SU-DHL-6 (cell line): ENCODE measurements around the gene QPRT.

ENCODE experiments used
- H2AFZ ChIP-seq: fragments of 200-600 bp; sonication (generic); 2 replicates; pipeline ENCODE4 v1.6.1; 2014; ENCODE audit warnings: low read depth, mild to moderate bottlenecking, moderate library complexity, mixed read lengths, antibody characterized with exemption, low read length; ENCODE audit not compliant: severe bottlenecking
- H3F3A ChIP-seq: fragments of 200-600 bp; shearing (Covaris generic); 2 replicates; pipeline ENCODE4 v1.6.0; 2016; ENCODE audit warnings: antibody characterized with exemption, mild to moderate bottlenecking; ENCODE audit not compliant: insufficient read depth
- H3K27ac ChIP-seq: fragments of 200-600 bp; sonication (generic); 2 replicates; pipeline ENCODE4 v1.5.1; 2016; ENCODE audit warnings: low read depth, mild to moderate bottlenecking, low read length, moderate library complexity, mixed read lengths
- H3K27me3 ChIP-seq: fragments of 200-600 bp; sonication (generic), shearing (Covaris generic); 2 replicates; pipeline ENCODE4 v1.6.0; 2014; ENCODE audit warnings: mild to moderate bottlenecking, low read length
- H3K36me3 ChIP-seq: fragments of 200-600 bp; sonication (generic); 2 replicates; pipeline ENCODE4 v1.6.1; 2014; ENCODE audit warnings: mild to moderate bottlenecking, low read length, mixed read lengths
- H3K4me2 ChIP-seq: fragments of 300-600, 200-600 bp; shearing (Covaris generic), sonication (generic); 2 replicates; pipeline ENCODE4 v1.6.0; 2014; ENCODE audit warnings: low read length, low read depth, mild to moderate bottlenecking; ENCODE audit not compliant: poor library complexity, severe bottlenecking
- H3K4me3 ChIP-seq: fragments of 200-600 bp; sonication (generic); 2 replicates; pipeline ENCODE4 v1.5.1; 2014; ENCODE audit warnings: antibody characterized with exemption, low read length, mild to moderate bottlenecking, mixed read lengths; ENCODE audit not compliant: insufficient read depth, poor library complexity, severe bottlenecking
- H3K79me2 ChIP-seq: fragments of 200-600 bp; sonication (generic); 2 replicates; pipeline ENCODE4 v1.6.1; 2014; ENCODE audit warnings: mild to moderate bottlenecking, low read length, moderate library complexity; ENCODE audit not compliant: insufficient read depth
- H3K9ac ChIP-seq: fragments of 200-600 bp; sonication (generic); 2 replicates; pipeline ENCODE4 v1.7.0; 2014; ENCODE audit warnings: mild to moderate bottlenecking, low read length
- H3K9me2 ChIP-seq: fragments of 200-600 bp; sonication (generic); replicated peaks from 2 replicates; pipeline ENCODE4 v1.6.1; 2014; ENCODE audit warnings: low read length; ENCODE audit not compliant: insufficient read depth
- H3K9me3 ChIP-seq: fragments of 200-600 bp; sonication (generic); 2 replicates; pipeline ENCODE4 v1.6.1; 2014; ENCODE audit warnings: low read length, mixed read lengths; ENCODE audit not compliant: insufficient read depth
- H4K20me1 ChIP-seq: fragments of 200-600 bp; sonication (generic); 2 replicates; pipeline ENCODE4 v1.6.1; 2014; ENCODE audit warnings: low read depth, mild to moderate bottlenecking, antibody characterized with exemption, low read length, moderate library complexity, mixed read lengths
- CTCF ChIP-seq: fragments of 200-600 bp; sonication (generic); IDR thresholded peaks from one replicate; pipeline ENCODE4 v1.5.1; 2017; ENCODE audit warnings: antibody characterized with exemption, mild to moderate bottlenecking, low read length, moderate library complexity; ENCODE audit not compliant: insufficient read depth, poor library complexity, severe bottlenecking
- EZH2phosphoT487 ChIP-seq: fragments of 200-600 bp; sonication (generic), shearing (Covaris generic); conservative IDR thresholded peaks from 2 replicates; pipeline ENCODE4 v1.6.1; 2018; ENCODE audit warnings: mild to moderate bottlenecking, antibody characterized with exemption, low read length, moderate library complexity, mixed read lengths

Gene QPRT

DNA sequence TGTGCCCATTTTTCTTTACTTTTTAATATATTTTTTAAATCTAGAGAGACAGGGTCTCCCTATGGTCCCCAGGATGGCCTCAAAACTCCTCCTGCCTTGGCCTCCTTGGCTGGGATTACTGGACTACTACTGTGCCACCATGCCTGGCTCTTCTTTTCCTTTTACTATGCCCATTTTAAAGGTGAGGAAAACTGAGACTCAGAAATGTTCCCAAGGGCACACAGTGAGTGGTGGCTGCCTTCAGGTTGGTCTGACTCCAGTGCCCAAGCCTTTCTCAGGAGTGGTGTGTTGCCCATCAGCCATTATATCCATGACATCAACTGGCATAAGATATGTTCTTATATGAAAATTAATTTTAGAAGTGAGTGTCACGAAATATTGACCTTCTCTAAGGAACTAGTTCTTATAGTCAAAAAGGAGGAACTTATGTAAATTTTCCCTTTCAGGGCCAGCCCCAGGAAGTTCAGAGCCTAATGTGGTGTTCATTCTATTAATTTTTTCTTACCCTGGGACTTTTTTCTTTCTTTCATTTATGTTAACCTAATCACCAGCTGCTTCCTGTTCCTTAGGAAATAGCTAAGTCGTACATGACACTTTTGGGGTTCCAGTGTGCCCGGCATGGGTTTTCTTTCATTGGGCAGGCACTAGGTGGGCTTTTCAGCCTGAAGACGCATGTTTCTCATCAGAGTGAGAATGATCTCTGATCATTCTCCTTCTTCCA, 33.8 kb upstream of the QPRT start:
- H3K4me3 ChIP-seq = no peak overlapping the region
- no peak overlapping the region for H3K27ac ChIP-seq
- no peaks in the 10 kb centered on the region for H3K79me2 ChIP-seq
- peak overlapping the region; percentile 37 for H2AFZ ChIP-seq
- no peaks in the 10 kb centered on the region for H3K27me3 ChIP-seq
- TF ChIP-seq CTCF (no peak), EZH2phosphoT487 (no peak)
- no peaks in the 10 kb centered on the region for H3F3A ChIP-seq
- H3K4me2 ChIP-seq = no peak overlapping the region
- no peaks in the 10 kb centered on the region for H3K9me2 ChIP-seq
- no peaks in the 10 kb centered on the region for H3K36me3 ChIP-seq
- no peaks in the 10 kb centered on the region for H3K9me3 ChIP-seq
- H4K20me1 ChIP-seq = no peaks in the 10 kb centered on the region
- no peak overlapping the region for H3K9ac ChIP-seq

DNA sequence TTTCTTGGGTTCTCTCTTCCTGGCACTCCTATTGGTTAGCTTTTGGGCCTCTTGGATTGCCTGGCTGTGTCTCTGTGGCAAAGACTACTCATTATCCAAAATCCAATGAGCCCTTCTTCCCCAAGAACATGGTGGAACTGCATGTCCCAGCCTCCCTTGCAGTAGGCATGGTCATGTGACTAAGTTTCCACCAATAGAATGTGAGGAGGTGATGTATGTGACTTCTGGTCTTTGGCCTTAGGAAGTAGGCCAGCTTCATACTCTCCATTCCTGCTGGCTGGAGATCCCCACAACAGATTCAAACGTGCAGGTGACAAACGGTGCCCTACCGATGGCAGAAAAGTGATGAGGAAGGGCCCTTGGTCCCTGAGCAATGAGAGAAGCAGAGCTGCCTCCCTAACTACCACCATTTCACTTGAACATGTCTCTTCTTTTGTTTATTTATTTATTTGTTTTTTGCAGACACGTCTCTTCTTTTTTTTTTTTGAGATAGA, 33.2 kb upstream of the QPRT start:
- no peak overlapping the region for H3K9ac ChIP-seq
- H3K9me2 ChIP-seq = no peaks in the 10 kb centered on the region
- H3K79me2 ChIP-seq = no peaks in the 10 kb centered on the region
- no peaks in the 10 kb centered on the region for H4K20me1 ChIP-seq
- H3K36me3 ChIP-seq = no peaks in the 10 kb centered on the region
- no peak overlapping the region for H3K27ac ChIP-seq
- no peaks in the 10 kb centered on the region for H3K27me3 ChIP-seq
- H3K4me2 ChIP-seq = no peak overlapping the region
- no peak for TF ChIP-seq EZH2phosphoT487
- no peak for TF ChIP-seq CTCF
- peak overlapping the region; percentile 37 for H2AFZ ChIP-seq
- H3F3A ChIP-seq = no peaks in the 10 kb centered on the region
- H3K4me3 ChIP-seq = no peak overlapping the region
- no peaks in the 10 kb centered on the region for H3K9me3 ChIP-seq

DNA sequence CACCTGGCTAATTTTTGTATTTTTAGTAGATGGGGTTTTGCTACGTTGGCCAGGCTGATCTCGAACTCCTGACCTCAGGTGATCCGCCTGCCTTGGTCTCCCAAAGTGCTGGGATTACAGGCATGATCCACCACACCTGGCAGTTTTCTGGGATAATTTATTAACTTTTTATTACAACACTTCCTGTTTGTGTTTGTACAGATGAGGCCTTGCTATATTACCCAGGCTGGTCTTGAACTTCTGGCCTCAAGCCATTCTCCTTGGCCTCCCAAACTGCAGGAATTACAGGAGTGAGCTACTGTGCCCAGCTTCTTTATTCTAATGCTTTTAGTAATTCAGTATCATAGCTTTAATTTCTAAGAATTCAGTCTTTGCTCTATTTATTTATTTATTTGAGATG, 32.0 kb upstream of the QPRT start:
- no peaks in the 10 kb centered on the region for H3K9me3 ChIP-seq
- H3K9me2 ChIP-seq = no peaks in the 10 kb centered on the region
- H3K9ac ChIP-seq = no peak overlapping the region
- TF ChIP-seq EZH2phosphoT487 = no peak
- no peak for TF ChIP-seq CTCF
- H3K27ac ChIP-seq = no peak overlapping the region
- no peaks in the 10 kb centered on the region for H3F3A ChIP-seq
- H3K79me2 ChIP-seq = no peaks in the 10 kb centered on the region
- H2AFZ ChIP-seq = no peak overlapping the region
- no peaks in the 10 kb centered on the region for H3K36me3 ChIP-seq
- H3K4me2 ChIP-seq = no peak overlapping the region
- no peaks in the 10 kb centered on the region for H3K27me3 ChIP-seq
- no peaks in the 10 kb centered on the region for H4K20me1 ChIP-seq
- no peak overlapping the region for H3K4me3 ChIP-seq
